ENCODE measurements around the gene CALML6. TPM values are rescaled to one million over a fixed set of nuclear protein-coding genes. Genes with fewer than 3 reads are reported as not detected.
"Not testable (repeated sequence)": the region's sequence is repeated elsewhere in the genome, so short reads cannot be mapped to it uniquely, and the experiment has no call there.

The CALML6 gene
- total and polyA plus RNA-seq, 2 experiments from 2014 or later, result 0.87 TPM; not detected in 1

GRCh38 chr1:1929639-1930545, 14.8 kb downstream of the CALML6 start:
- H3K4me2 ChIP-seq, result no peak overlapping the region
- Mint-ChIP-seq H3K27ac (no peak overlapping the region), H3K36me3 (ENCODE audit: low read depth) (no peaks in the 10 kb centered on the region), H3K4me3 (no peak overlapping the region), H3K27me3 (ENCODE audit: insufficient read depth, low read depth, poor library complexity) (peaks cover 3% of the 10 kb centered on the region), H3K4me1 (no peaks in the 10 kb centered on the region), H3K9me3 (peaks cover 15% of the 10 kb centered on the region)
- 0 out of 2 replicates have a peak, but pooled peaks cover 3% of the 10 kb centered on the region for H3K9me2 ChIP-seq (ENCODE audit: insufficient read depth)
- H3K4me3 ChIP-seq, result no peak overlapping the region
- DNase-seq (ENCODE audit: low spot score) (no peak), ATAC-seq (no peak)
- H4K20me1 ChIP-seq (replicated peaks; ENCODE audit: insufficient read depth), result no peaks in the 10 kb centered on the region
- no peaks in the 10 kb centered on the region for H3K36me3 ChIP-seq (ENCODE audit: insufficient read depth)
- H3F3A ChIP-seq (replicated peaks; ENCODE audit: low read depth), result 0 out of 2 replicates have a peak, but pooled peaks cover 10% of the 10 kb centered on the region
- no peak overlapping the region for H2AFZ ChIP-seq
- H3K27me3 ChIP-seq (ENCODE audit: insufficient read depth), result no peaks in the 10 kb centered on the region
- H3K79me2 ChIP-seq (replicated peaks; ENCODE audit: insufficient read depth), result no peaks in the 10 kb centered on the region
- no peak for TF ChIP-seq REST (IDR thresholded peaks at IDR 0.05; ENCODE audit: unreplicated experiment)
- TF ChIP-seq POLR2AphosphoS5 (IDR thresholded peaks at IDR 0.05; ENCODE audit: low read depth), result no peak
- TF ChIP-seq ZNF462 (CRISPR knock-in tag; IDR thresholded peaks at IDR 0.05), result no peak
- no peak for TF ChIP-seq EZH2 (IDR thresholded peaks at IDR 0.05; ENCODE audit: low read depth, unreplicated experiment)
- no peak for TF ChIP-seq STAT1 (IDR thresholded peaks at IDR 0.05; ENCODE audit: unreplicated experiment)
- no peak for TF ChIP-seq JUNB (IDR thresholded peaks at IDR 0.05; ENCODE audit: unreplicated experiment)
- TF ChIP-seq ZNF331 (CRISPR knock-in tag; IDR thresholded peaks at IDR 0.05; ENCODE audit: low read depth), result no peak
- no peak for TF ChIP-seq NANOG (IDR thresholded peaks at IDR 0.05; ENCODE audit: borderline replicate concordance)
- no peak for TF ChIP-seq ETS1 (IDR thresholded peaks at IDR 0.05)
- no peaks in the 10 kb centered on the region for H3K4me1 ChIP-seq (ENCODE audit: insufficient read depth)
- H3K27ac ChIP-seq (ENCODE audit: low read depth), result no peak overlapping the region

GRCh38 chr1:1934848-1935247, 19.8 kb downstream of the CALML6 start:
- not testable (repeated sequence) for H3K36me3 ChIP-seq (ENCODE audit: insufficient read depth); H3K79me2 ChIP-seq (replicated peaks; ENCODE audit: insufficient read depth); H4K20me1 ChIP-seq (replicated peaks; ENCODE audit: insufficient read depth); H3F3A ChIP-seq (replicated peaks; ENCODE audit: low read depth); H3K4me1 ChIP-seq (ENCODE audit: insufficient read depth); H3K9me3 Mint-ChIP-seq; DNase-seq (ENCODE audit: low spot score); H3K4me1 Mint-ChIP-seq; H3K27ac Mint-ChIP-seq; H3K36me3 Mint-ChIP-seq (ENCODE audit: low read depth); H3K4me3 ChIP-seq; ATAC-seq; H3K27me3 ChIP-seq (ENCODE audit: insufficient read depth); H3K4me2 ChIP-seq; H3K4me3 Mint-ChIP-seq; H3K27ac ChIP-seq (ENCODE audit: low read depth); H3K9me2 ChIP-seq (ENCODE audit: insufficient read depth); H2AFZ ChIP-seq; H3K27me3 Mint-ChIP-seq (ENCODE audit: insufficient read depth, low read depth, poor library complexity)

Data from GM23338 (cell line).